Measurements from ENCODE around the gene SEC24B.
"Not testable (repeated sequence)": the region's sequence is repeated elsewhere in the genome, so short reads cannot be mapped to it uniquely, and the experiment has no call there.

The SEC24B gene

DNA sequence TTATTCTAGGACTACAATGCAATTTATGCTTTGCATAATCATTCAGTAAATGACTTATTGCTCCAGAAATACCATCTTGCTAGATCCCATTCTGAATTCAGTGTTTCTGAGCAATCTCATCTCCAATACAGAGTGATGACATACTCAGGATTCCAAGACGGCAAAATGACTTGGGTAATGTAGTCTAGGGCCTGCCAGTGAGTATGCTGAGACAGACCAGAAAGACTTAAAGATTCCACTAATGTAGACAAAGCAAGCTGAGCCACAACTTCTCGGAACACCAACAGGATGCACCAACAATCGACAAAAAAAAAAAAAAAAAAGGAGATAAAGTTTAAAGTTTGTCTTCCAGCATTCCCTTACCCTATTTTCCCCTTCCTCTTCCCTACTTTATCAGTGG lies 919 bp upstream of the SEC24B start:
- no peak for DNase-seq (ENCODE audit: low read depth)

DNA sequence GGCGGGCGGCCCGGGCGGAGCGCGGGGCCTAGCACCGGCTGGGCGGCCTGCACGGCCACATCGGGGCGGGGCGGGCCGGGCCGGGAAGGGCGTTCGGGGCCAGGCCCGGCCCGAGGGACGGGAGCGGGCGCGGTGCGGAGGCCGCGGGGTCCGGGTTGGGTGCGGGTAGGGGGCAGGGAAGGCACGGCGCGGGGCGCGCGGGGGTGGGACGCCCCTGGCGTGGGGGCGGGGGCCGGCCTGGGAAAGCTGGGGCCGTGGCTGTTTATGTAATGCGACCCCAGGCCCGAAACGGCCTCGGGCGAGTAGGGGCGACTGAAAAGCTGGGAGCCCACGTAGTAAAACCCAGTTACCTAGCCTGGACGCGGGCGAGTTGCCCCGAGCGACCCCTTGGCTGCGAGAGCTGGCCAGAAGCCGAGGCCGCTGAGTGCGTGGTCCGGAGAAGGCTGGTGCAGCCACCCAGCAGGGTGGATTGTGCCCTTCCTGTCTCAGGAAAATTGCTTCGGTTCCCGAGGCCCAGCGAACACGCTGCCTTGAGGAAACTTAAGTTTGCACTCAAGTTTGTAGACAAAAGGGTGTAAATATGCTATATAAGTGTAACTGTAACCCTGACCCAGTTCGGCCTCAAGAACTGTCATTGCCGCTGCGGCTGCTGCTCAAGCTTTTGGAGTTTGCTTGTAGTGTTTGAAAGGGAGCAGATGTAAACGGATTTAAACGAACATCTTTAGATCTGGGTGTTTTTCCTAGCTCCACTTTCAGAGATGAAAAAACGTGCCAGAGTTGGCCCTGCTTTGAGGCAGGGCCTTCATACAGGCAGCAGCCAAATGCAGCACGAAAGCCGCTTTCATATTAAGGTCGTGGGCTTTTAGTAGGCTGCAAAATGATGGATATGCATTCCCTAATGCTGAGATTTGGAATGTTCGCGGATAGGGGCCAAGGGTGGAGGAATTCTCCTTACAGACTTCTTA lies 674 bp downstream of the SEC24B start:
- no peak for DNase-seq (ENCODE audit: low read depth)

DNA sequence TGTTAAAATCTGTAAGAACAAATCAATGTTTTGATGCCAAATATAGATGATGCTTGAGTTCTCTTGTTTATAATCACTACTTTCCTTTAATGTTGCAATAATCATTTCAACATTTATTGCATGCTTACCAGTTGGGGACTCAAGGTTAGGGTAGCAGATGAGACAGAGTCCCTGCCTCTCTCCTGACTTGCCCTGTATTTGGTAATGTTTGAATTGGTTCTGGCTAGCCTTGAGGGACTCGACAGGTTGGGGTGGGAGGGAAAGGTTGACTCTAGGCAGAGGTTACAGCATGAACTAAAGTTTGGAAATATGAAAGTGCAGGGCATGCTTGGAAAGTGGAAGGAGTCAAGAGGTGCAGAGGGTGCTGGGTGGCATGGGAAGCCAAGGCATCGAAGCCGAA lies 2.0 kb downstream of the SEC24B start:
- no peak for DNase-seq (ENCODE audit: low read depth)

DNA sequence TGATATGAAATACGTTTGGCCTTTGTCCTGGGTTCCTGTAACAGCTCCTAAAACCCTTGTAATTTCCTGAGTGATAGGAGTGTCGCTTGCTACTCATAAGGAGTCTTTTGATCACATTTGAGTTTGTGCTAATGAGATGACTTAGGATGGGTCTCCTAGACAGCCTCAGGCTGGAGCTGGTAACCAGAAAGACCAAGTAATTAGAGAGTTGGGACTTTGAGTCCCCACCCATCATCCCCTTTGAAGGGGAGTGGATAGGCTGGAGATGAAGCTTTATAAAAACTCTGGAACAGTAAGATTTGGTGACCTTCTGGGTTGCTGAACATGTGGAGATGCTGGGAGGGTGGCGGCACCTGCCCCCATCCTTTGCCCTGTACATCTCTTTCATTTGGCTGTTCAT lies 2.9 kb downstream of the SEC24B start:
- DNase-seq (ENCODE audit: low read depth), result no peak

DNA sequence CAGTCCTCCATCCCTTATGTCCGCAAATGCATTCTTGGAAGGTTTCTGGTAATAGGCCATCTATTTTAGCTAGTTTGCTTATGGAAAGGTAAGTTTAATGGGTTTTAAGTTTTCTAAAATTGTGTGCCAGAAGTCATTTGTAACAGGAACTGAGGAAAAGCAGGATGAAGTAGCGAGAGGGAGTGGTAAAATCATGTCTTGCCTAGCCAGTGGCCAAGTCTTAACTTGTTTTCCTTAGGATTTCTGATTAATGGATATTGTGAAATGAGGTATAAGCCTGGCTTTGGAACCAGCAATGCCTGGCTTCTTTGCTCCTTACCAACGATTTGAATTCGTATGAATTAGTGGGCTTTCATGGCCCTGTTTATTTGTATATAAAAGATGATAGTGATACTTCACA lies 7.3 kb downstream of the SEC24B start:
- DNase-seq (ENCODE audit: low read depth), result no peak

DNA sequence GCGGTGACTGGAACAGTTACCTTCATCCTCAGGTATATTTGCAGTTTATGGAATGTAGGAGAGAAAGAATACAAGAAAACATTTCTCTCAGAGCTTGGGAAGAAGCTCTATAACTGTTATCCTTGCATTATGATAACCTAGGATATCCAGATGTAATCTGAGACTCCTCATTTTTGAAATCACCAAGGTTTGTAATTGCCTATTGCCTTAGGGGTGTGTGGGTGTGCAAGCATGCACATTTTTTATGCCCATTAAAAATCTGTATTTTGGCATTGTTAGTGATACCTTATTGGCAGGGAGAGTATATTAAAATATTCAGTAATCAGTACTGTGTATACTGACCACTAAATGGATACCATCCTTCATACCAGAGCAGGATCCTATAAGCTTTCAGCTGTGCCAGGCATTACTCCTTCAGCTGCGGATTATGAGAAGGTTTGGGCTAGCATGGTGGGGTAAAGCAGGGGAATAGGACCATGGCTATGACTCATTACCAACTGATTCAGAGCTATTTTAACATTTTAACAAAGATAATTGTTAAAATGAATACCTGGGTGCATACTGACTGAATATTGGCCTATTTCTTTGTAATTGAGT lies 8.3 kb downstream of the SEC24B start:
- DNase-seq (ENCODE audit: low read depth), result no peak

DNA sequence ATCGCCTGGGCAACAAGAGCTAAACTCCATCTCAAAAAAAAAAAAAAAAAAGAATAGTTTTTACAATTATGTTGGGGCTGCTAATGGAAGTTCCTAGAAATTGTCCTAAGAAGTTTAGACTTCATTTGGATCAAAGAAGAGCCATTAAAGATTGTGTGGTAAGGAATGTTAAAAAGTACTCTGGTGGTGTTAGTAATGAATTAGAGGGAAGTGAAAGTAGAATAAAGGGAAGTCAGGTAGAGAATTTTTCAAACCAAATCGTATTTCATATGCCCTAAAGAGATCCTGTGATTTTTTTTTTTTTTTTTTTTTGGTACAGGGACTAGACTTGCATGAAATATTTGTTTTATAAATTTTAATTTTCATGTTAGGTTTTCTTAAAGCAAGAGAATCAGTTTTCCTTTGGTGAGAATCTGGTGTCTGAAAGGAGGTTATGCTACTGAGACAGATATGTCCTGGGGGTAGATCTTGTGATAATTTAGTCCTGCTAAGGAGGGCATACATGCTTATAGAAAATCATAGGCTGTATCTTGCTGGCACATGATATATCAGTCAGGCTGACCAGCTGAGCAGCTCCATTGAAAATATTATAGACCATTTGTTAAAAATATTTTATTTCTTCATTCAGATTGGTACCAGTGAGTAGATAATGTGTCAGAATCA lies 10.7 kb downstream of the SEC24B start:
- no peak for DNase-seq (ENCODE audit: low read depth)

DNA sequence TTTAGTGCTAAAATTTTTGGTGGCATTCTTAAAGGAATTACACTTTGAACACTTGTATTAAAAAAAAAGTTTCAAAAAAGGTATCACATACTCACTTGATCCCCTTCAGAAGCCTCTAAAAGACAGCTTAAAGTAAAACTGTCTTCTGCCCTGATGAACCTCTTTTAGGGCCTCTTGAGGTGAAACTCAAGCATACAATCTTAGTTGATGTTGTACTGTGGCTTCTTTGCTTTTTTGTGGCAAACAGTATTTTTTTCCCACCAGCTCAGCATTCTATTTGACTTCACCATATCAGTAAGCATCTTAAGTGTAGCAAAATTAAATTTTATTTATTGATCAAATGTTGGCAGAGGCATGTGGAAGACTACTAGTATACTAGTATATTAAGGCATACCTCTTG lies 13.7 kb downstream of the SEC24B start:
- DNase-seq (ENCODE audit: low read depth), result no peak

DNA sequence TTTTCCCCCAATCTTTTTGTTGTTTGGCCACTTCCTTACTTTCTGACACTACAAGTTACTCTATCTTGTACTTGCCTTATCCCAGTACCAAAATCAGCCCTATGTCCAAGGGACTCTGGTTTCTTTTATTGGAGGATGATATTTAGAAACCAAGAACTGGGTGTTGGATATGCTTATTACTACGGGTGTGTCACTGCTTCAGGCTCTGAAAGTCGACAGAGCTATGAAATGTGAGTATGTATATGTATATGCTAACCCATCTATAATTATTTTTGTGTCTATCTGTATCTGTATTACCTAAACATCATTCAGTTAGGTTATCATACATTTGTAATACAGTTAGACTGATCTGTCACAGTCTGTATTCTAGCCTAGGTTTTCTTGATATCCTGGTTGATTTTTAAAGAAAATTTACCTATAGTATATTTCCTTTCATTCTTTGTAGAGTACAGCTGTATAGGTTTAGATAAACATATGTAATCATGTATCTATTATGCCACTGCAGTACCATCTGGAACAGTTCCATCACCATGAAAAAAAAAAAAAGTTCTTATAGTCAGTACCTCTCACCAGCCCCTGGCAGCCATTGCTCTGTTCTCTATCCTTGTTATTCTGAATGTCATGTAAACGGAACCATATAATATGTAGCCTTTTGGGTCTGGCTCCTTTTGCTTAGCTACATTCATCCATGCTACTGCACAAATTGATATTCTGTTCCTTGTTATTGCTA lies 18.1 kb downstream of the SEC24B start:
- DNase-seq (ENCODE audit: low read depth), result no peak

DNA sequence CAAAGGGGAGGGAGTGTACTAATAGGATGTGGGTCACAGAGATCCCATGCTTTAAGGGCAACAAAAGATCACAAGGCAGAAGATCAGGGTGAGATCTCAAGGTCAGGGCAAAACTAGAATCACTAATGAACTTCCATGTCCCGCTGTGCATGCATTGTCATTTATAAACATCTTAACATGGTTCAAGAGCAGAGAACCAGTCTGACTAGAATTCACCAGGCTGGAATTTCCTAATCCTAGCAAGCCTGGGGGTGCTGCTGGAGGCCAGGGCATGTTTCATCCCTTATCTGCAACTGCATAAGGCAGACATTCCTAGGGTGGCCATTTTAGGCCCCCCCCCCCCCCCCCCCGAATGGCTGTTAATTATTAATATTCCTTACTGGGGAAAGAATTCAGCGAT lies 19.5 kb downstream of the SEC24B start:
- not testable (repeated sequence) for DNase-seq (ENCODE audit: low read depth)

DNA sequence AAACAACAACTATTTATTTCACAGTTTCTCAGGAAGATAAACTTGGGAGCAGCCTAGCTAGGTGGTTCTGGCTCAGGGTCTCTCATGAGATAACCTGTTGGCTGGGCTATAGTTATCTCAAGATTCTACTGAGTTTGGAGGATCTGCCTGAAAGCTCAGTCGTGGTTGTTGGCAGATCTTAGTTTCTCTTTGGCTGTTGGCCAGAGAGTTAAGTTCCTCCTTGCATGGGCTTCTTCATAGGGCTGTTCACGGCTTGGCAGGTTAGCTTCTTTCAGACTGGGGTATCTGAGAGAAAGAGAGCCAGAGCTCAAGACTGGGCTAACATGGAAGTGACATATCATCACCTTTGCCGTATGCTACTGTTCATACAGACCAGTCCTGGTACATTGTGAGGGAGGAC lies 28.7 kb downstream of the SEC24B start:
- no peak for DNase-seq (ENCODE audit: low read depth)

DNA sequence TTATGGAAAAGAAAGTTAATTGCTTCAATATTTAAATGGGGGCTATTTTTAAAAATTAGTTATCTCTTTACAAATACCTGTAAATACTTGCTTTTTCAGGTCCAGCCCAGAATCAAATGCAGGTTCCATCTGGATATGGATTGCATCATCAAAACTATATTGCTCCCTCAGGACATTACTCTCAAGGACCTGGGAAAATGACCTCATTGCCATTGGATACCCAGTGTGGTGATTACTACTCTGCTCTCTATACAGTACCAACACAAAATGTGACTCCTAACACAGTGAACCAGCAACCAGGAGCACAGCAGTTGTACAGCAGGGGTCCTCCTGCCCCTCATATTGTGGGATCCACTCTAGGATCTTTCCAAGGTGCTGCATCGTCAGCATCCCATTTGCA lies 29.2 kb downstream of the SEC24B start:
- no peak for DNase-seq (ENCODE audit: low read depth)

DNA sequence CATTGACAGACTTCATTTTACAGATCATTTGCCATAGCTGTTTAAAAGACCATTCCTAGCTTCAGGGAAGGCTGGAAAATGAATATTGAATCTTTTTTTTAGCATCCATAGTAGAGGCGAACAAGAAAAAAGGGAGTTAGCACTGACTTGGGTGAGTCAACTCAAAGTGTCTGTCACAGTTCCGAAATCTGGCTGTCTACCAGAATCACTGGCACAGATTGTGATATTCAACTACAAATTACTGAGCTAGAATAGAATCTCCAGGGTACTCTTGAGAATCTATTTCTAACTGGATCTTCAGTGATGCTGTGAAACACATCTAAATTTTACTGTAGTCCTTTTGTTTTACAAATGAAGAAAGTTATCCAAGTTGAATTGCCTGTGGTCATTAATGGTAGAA lies 31.5 kb downstream of the SEC24B start:
- no peak for DNase-seq (ENCODE audit: low read depth)

DNA sequence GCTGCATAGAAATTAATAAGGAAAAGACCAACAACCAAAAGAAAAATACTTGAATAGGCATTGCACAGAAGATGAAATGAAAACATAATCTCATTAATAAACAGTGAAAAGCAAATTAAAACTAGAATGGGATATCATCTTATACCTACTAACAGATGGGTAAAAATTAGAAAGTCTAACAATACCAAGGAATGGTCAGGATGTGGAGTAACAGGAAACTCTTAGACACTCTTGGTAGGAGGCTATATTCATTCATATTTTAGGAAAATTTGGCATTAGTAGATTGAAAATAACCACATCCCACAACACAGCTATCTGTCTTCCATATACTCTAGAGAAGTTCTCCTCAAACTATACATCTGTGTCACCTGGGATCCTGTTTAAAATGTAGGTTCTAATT lies 36.3 kb downstream of the SEC24B start:
- DNase-seq (ENCODE audit: low read depth), result no peak

DNA sequence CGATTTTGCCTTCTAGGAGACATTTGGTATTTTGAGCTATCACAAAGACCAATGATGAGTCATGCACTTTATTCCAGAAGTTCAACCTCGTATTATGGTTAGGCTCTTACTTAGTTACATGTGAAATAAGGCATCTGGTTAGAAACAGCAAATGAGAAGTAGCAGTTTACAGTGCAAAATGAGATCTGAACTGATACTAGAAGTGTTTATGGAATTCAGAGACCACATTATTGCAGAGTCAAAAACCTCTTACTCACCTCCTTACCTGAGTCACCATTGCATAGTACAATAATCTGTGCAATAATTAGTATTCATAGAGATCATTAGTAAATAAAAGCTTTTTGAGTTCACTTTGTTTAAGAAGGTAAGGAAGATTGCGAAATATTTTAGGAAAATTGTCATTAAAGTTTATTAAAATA lies 38.7 kb downstream of the SEC24B start:
- DNase-seq (ENCODE audit: low read depth), result no peak

DNA sequence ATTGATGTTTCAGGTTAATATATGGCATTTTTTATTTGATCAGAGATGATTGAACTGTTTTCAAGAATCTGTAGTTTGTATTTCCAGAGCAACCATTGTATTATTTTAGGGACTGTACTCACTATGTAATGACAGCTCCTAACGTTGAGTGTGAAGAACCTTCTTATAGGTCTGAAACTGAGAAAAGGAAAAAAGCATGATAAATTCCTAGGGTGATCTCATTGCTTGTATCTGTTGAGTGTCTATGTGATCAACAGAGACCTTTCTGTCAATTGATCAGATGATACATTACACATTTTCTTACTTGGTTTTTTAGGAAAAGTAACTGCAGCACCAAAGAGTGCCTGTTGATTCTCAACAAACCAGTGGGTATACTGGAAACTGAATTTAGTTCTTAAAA lies 40.2 kb downstream of the SEC24B start:
- DNase-seq (ENCODE audit: low read depth), result no peak

DNA sequence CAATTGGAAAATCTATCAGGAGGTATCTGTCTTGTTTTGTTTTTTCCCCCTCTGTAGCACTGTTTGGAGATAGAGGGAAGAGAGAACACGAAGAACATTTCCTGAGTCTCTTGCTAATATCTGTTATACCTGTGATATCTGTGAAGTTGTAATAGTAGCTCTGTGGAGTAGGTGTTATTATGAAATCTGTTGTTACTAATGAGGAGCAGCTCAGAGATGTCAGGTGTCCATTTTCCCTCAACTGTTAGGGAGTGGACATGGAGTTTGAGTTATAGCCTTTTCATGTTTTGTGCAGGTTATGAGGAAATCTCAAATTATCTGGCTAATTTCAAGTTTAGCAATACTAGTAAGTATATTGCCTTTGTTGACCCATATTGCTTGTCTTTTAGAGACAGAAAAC lies 52.4 kb downstream of the SEC24B start:
- no peak for DNase-seq (ENCODE audit: low read depth)

DNA sequence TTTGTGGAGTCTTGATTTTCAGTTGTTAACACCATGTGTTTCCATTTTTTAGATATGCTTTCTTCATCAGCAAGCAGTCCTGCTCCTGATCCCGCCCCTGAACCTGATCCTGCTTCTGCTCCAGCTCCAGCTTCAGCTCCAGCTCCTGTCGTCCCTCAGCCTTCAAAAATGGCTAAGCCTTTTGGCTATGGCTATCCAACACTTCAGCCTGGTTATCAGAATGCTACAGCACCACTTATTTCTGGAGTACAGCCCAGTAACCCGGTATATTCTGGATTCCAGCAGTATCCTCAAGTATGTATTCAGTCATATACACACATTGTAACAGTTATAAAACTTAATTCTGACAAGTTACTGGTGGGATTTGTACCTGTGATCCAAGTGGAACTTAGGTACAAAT lies 60.9 kb downstream of the SEC24B start:
- DNase-seq (ENCODE audit: low read depth), result no peak

DNA sequence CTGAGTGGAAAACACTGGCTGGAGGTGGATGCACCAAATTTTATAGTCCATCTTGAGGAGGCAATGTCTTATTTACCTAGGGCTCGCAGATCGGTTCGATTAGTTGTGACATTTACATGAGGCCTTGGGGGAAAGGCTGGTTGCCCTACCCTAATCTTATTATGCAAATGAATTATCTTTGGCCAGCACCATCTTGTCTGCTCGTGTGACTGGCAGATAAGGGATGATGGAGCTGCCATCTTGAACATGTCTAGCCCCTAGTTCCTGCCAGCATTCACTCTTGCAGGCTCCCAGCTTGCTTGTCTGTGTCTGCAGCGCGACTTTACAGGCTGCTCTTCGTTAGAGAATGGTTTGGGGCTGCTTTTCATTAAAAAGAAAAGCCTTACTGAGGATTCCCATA lies 61.9 kb downstream of the SEC24B start:
- DNase-seq (ENCODE audit: low read depth), result no peak

DNA sequence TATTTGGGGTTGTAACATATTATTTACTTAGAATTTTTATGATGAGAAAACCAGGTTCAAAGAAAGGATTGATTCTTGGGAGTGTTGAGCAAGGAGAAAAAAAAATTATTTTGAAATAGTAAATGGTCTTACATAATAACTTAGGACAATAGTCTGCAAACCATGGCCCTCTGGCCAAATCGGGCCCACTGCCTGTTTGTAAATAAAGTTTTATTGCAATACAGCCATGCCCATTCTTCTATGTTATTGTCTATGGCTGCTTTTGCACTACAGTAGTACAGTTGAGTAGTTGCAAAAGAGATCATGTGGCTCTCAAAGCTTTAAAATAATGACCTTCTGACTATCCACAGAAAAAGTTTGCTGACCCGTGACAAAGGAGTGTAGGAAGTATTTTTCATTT lies 63.3 kb downstream of the SEC24B start:
- no peak for DNase-seq (ENCODE audit: low read depth)

DNA sequence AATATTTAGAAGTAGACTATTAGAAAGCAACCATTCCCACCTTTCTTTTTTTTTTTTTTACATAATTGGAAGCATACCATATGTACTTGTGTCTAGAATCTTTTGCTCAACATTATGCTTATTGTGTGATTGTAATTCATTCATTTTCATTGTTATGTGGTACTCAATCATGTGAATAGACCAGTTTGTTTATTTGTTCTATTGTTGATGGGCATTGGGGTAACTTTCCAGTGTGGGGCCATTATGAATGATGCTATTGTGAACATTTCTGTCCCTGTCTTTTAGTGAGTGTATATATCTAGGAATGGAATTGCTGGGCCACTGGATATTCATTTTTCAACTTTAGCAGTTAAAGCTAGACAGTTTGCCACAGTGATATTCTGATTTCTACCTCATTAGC lies 63.9 kb downstream of the SEC24B start:
- no peak for DNase-seq (ENCODE audit: low read depth)

DNA sequence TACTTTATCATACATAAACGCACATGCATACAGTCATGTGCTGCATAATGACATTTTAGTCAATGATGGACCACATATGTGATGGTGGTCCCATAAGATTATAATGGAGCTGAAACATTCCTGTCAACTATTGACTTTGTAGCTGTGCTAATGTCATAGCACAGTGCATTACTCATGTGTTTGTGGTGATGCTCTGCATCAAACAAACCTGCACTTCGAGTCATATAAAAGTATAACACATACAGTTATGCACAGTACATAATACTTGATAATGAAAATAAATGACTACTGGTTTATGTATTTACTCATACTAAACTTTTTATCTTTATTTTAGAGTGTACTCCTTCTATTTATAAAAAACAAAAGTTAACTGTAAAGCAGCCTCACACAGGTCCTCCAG lies 65.9 kb downstream of the SEC24B start:
- DNase-seq (ENCODE audit: low read depth), result no peak

DNA sequence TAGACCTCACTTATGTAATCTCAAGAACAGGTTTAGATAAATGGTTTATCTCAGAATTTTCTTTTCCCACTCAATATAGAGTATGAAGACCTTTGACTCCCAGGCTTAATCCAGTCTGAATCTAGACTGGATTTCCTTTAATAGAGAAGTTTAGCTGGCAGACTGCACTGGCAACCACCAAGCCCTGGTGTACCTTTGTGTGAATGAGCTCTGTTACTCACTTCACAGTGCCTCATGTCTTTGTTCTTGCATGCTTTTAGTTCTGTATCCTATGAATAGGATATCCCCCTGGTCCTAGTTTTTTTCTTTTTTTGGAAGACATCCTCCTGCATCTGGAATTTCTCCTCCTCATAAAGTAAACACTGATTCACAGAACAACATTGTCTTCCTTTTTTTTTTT lies 73.3 kb downstream of the SEC24B start:
- no peak for DNase-seq (ENCODE audit: low read depth)

Measured in stimulated activated CD8-positive, alpha-beta memory T cell treated with anti-CD3 and anti-CD28 coated beads, Interleukin-7, amount 100 ng/mL, for 24 hours (primary cell).